Measurements from ENCODE around the gene SMIM41. TPM values are rescaled to one million over a fixed set of nuclear protein-coding genes. Genes with fewer than 3 reads are reported as not detected.

The SMIM41 gene
- polyA plus RNA-seq, 2 of the 4 experiments (the other 2 are of a cell fraction): not detected

DNA sequence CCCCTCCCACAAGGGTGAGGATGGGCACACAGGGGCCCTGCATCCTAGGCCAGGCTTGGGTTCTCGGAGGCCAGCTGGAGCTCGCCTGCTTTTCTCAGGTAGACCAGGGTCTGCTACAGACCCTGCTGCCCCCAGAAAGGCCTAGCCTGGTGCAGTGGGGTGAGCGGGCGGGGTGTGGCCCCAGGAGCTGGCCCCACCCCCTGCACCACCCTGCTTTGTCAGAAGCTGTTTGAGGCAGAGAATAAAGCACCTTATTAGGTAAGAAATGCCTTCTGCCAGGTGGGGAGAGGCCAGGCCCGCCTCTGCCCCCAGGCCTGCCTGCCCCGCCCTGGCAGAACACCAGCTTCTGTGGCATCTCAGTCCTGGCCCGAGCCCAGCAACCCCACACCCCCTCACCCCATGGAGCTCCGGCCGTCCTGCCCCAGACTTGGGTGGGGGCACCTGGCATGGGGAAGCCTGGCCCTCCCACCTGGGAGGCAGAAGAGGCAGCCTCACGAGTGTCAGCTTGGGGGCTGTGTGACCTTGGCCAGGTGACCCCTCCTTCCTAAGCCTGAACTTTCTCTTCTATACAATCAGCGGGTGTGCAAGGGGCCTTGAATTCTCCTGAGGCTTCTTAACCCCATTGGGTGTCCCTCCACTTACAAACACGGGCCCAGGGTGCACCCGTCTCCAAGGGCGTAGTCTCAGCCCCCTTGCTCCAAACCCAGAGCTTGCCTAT lies 69.1 kb downstream of the SMIM41 start (continued):
- TF ChIP-seq, protein P1, sequence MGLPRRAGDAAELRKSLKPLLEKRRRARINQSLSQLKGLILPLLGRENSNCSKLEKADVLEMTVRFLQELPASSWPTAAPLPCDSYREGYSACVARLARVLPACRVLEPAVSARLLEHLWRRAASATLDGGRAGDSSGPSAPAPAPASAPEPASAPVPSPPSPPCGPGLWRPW (IDR thresholded peaks at IDR 0.05): no peak
- TF ChIP-seq ZFP36 (IDR thresholded peaks at IDR 0.05; ENCODE audit: borderline replicate concordance, partially characterized antibody) (peak; percentile 70), SREBF2 (IDR thresholded peaks at IDR 0.05) (no peak), KDM5A (IDR thresholded peaks at IDR 0.05) (no peak), ZSCAN20 (CRISPR knock-in tag; IDR thresholded peaks at IDR 0.05) (no peak; the same call in 1 of the 2 replicates), NFE2L2 (conservative IDR thresholded peaks at IDR 0.05; ENCODE audit: low read length) (no peak), NPAS2 (CRISPR knock-in tag; IDR thresholded peaks at IDR 0.05; ENCODE audit: borderline replicate concordance) (no peak), TFCP2L1 (CRISPR knock-in tag; IDR thresholded peaks at IDR 0.05) (no peak), ZNF302 (CRISPR knock-in tag; IDR thresholded peaks at IDR 0.05) (peak; percentile 91; the same call in 1 of the 2 replicates), MYC (IDR thresholded peaks at IDR 0.05; ENCODE audit: borderline replicate concordance, low read length) (no peak), CBX8 (IDR thresholded peaks at IDR 0.05) (no peak), CBX2 (IDR thresholded peaks at IDR 0.05; ENCODE audit: borderline replicate concordance, low read depth) (no peak), PHF8 (IDR thresholded peaks at IDR 0.05; ENCODE audit: borderline replicate concordance, low read depth) (no peak), ESRRA (IDR thresholded peaks at IDR 0.05; ENCODE audit: borderline replicate concordance, low read length) (peak; percentile 87), CHD4 (IDR thresholded peaks at IDR 0.05; ENCODE audit: borderline replicate concordance) (no peak), FOSB (CRISPR knock-in tag; IDR thresholded peaks at IDR 0.05) (peak; percentile 46; the same call in 1 of the 2 replicates), JUNB (IDR thresholded peaks at IDR 0.05) (peak; percentile 66), GATA3 (IDR thresholded peaks at IDR 0.05; ENCODE audit: borderline replicate concordance) (peak; percentile 94), RARB (CRISPR knock-in tag; IDR thresholded peaks at IDR 0.05) (no peak), BHLHE40 (IDR thresholded peaks at IDR 0.05; ENCODE audit: low read depth, low read length) (0 out of 2 replicates have a peak, but pooled peaks have one; percentile 14), POLR2A (IDR thresholded peaks at IDR 0.05; ENCODE audit: low read length) (no peak), POLR2AphosphoS2 (conservative IDR thresholded peaks at IDR 0.05; ENCODE audit: low read length) (no peak), HOXB13 (CRISPR knock-in tag; IDR thresholded peaks at IDR 0.05; ENCODE audit: low read depth) (no peak; the same call in 1 of the 2 replicates), HDAC2 (IDR thresholded peaks at IDR 0.05) (no peak), HOXB5 (CRISPR knock-in tag; IDR thresholded peaks at IDR 0.05) (peak; percentile 65; the same call in 1 of the 2 replicates), SMC3 (IDR thresholded peaks at IDR 0.05) (0 out of 3 replicates have a peak, but pooled peaks have one; percentile 12), EHF (CRISPR knock-in tag; IDR thresholded peaks at IDR 0.05) (peak; percentile 93)
- TF ChIP-seq, protein P2, sequence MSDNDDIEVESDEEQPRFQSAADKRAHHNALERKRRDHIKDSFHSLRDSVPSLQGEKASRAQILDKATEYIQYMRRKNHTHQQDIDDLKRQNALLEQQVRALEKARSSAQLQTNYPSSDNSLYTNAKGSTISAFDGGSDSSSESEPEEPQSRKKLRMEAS (IDR thresholded peaks at IDR 0.05): peak; percentile 81
- TF ChIP-seq, protein P3, sequence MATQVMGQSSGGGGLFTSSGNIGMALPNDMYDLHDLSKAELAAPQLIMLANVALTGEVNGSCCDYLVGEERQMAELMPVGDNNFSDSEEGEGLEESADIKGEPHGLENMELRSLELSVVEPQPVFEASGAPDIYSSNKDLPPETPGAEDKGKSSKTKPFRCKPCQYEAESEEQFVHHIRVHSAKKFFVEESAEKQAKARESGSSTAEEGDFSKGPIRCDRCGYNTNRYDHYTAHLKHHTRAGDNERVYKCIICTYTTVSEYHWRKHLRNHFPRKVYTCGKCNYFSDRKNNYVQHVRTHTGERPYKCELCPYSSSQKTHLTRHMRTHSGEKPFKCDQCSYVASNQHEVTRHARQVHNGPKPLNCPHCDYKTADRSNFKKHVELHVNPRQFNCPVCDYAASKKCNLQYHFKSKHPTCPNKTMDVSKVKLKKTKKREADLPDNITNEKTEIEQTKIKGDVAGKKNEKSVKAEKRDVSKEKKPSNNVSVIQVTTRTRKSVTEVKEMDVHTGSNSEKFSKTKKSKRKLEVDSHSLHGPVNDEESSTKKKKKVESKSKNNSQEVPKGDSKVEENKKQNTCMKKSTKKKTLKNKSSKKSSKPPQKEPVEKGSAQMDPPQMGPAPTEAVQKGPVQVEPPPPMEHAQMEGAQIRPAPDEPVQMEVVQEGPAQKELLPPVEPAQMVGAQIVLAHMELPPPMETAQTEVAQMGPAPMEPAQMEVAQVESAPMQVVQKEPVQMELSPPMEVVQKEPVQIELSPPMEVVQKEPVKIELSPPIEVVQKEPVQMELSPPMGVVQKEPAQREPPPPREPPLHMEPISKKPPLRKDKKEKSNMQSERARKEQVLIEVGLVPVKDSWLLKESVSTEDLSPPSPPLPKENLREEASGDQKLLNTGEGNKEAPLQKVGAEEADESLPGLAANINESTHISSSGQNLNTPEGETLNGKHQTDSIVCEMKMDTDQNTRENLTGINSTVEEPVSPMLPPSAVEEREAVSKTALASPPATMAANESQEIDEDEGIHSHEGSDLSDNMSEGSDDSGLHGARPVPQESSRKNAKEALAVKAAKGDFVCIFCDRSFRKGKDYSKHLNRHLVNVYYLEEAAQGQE (IDR thresholded peaks at IDR 0.05): no peak
- TF ChIP-seq, protein P4, sequence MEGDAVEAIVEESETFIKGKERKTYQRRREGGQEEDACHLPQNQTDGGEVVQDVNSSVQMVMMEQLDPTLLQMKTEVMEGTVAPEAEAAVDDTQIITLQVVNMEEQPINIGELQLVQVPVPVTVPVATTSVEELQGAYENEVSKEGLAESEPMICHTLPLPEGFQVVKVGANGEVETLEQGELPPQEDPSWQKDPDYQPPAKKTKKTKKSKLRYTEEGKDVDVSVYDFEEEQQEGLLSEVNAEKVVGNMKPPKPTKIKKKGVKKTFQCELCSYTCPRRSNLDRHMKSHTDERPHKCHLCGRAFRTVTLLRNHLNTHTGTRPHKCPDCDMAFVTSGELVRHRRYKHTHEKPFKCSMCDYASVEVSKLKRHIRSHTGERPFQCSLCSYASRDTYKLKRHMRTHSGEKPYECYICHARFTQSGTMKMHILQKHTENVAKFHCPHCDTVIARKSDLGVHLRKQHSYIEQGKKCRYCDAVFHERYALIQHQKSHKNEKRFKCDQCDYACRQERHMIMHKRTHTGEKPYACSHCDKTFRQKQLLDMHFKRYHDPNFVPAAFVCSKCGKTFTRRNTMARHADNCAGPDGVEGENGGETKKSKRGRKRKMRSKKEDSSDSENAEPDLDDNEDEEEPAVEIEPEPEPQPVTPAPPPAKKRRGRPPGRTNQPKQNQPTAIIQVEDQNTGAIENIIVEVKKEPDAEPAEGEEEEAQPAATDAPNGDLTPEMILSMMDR (IDR thresholded peaks at IDR 0.05): no peak
- TF ChIP-seq, protein P5, sequence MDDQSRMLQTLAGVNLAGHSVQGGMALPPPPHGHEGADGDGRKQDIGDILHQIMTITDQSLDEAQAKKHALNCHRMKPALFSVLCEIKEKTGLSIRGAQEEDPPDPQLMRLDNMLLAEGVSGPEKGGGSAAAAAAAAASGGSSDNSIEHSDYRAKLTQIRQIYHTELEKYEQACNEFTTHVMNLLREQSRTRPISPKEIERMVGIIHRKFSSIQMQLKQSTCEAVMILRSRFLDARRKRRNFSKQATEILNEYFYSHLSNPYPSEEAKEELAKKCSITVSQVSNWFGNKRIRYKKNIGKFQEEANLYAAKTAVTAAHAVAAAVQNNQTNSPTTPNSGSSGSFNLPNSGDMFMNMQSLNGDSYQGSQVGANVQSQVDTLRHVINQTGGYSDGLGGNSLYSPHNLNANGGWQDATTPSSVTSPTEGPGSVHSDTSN (IDR thresholded peaks at IDR 0.05): peak; percentile 51; the same call in 1 of the 2 replicates
- TF ChIP-seq, protein P6, sequence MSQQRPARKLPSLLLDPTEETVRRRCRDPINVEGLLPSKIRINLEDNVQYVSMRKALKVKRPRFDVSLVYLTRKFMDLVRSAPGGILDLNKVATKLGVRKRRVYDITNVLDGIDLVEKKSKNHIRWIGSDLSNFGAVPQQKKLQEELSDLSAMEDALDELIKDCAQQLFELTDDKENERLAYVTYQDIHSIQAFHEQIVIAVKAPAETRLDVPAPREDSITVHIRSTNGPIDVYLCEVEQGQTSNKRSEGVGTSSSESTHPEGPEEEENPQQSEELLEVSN (IDR thresholded peaks at IDR 0.05; ENCODE audit: borderline replicate concordance, low read depth): 0 out of 2 replicates have a peak, but pooled peaks have one; percentile 16
- TF ChIP-seq, protein P7, sequence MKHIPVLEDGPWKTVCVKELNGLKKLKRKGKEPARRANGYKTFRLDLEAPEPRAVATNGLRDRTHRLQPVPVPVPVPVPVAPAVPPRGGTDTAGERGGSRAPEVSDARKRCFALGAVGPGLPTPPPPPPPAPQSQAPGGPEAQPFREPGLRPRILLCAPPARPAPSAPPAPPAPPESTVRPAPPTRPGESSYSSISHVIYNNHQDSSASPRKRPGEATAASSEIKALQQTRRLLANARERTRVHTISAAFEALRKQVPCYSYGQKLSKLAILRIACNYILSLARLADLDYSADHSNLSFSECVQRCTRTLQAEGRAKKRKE (CRISPR knock-in tag; IDR thresholded peaks at IDR 0.05; ENCODE audit: low read depth): peak; percentile 61; the same call in 1 of the 2 replicates
- TF ChIP-seq, protein P8, sequence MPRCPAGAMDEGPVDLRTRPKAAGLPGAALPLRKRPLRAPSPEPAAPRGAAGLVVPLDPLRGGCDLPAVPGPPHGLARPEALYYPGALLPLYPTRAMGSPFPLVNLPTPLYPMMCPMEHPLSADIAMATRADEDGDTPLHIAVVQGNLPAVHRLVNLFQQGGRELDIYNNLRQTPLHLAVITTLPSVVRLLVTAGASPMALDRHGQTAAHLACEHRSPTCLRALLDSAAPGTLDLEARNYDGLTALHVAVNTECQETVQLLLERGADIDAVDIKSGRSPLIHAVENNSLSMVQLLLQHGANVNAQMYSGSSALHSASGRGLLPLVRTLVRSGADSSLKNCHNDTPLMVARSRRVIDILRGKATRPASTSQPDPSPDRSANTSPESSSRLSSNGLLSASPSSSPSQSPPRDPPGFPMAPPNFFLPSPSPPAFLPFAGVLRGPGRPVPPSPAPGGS (IDR thresholded peaks at IDR 0.05): peak; percentile 26; the same call in 1 of the 3 replicates
